Measurements from ENCODE around the gene SRSF7. TPM values are rescaled to one million over a fixed set of nuclear protein-coding genes. Genes with fewer than 3 reads are reported as not detected.
"Not testable (repeated sequence)": the region's sequence is repeated elsewhere in the genome, so short reads cannot be mapped to it uniquely, and the experiment has no call there.

Gene SRSF7
- polyA plus RNA-seq, 1 donor (not counting 4 experiments of a cell fraction or from before 2014, with no cell fraction given): 316 TPM

- TF ChIP-seq CTCF (optimal IDR thresholded peaks at IDR 0.05 in 1 of 3, IDR thresholded peaks at IDR 0.05 in 1 of 3, conservative IDR thresholded peaks at IDR 0.05 in 1 of 3; ENCODE audit: extremely low read depth in 1 of 3, insufficient read depth in 2 of 3, low read length in 3 of 3) (no peak), EZH2 (IDR thresholded peaks at IDR 0.05; ENCODE audit: low read length) (no peak)
- Histone ChIP-seq H3K27ac (ENCODE audit: control insufficient read depth, insufficient read depth, low read length) (no peak overlapping the region), H3K36me3 (ENCODE audit: control insufficient read depth in 2 of 2, extremely low read depth in 1 of 2, insufficient read depth in 2 of 2, low read length in 2 of 2) (no peaks in the 10 kb centered on the region), H3K4me3 (ENCODE audit: control insufficient read depth in 2 of 3, extremely low read depth in 1 of 3, insufficient read depth in 2 of 3, low read depth in 1 of 3, low read length in 3 of 3) (no peak overlapping the region), H3K4me2 (ENCODE audit: control insufficient read depth, extremely low read depth, insufficient read depth, low read depth, low read length) (no peak overlapping the region), H3K27me3 (ENCODE audit: control insufficient read depth, extremely low read depth, insufficient read depth, low read length) (no peaks in the 10 kb centered on the region), H3K4me1 (ENCODE audit: control insufficient read depth, extremely low read depth, insufficient read depth, low read length) (no peaks in the 10 kb centered on the region), H3K9me1 (ENCODE audit: control insufficient read depth, extremely low read depth, insufficient read depth, low read length) (no peaks in the 10 kb centered on the region), H4K20me1 (ENCODE audit: control insufficient read depth, extremely low read depth, insufficient read depth, low read length) (no peaks in the 10 kb centered on the region), H3K9ac (ENCODE audit: control insufficient read depth, extremely low read depth, insufficient read depth, low read length) (no peak overlapping the region), H3K79me2 (ENCODE audit: control insufficient read depth, insufficient read depth, low read length) (no peaks in the 10 kb centered on the region), H2AFZ (ENCODE audit: control insufficient read depth, low read length) (no peak overlapping the region), H3K9me3 (ENCODE audit: control insufficient read depth, low read depth, low read length) (no peaks in the 10 kb centered on the region)
- FAIRE-seq (no peak), DNase-seq (ENCODE audit: low read depth, low spot score) (no peak)
- dilution Hi-C loops (cut with MboI; ENCODE audit: extremely low pct_ligation_motif_present, low sequenced_read_pairs): loop anchor here (25.0 kb wide), 1 partner anchor 97 kb away; the partner anchor contains the start of gene HNRNPLL
Measured at GRCh38 chr2:38708900-38709566, 42.1 kb downstream of the SRSF7 start.

GRCh38 chr2:38708491-38708890, 42.7 kb downstream of the SRSF7 start:
- not testable (repeated sequence) for H3K79me2 ChIP-seq (ENCODE audit: control insufficient read depth, insufficient read depth, low read length); H3K9ac ChIP-seq (ENCODE audit: control insufficient read depth, extremely low read depth, insufficient read depth, low read length); H3K4me2 ChIP-seq (ENCODE audit: control insufficient read depth, extremely low read depth, insufficient read depth, low read depth, low read length); H3K9me1 ChIP-seq (ENCODE audit: control insufficient read depth, extremely low read depth, insufficient read depth, low read length); H3K4me3 ChIP-seq (ENCODE audit: control insufficient read depth in 2 of 3, extremely low read depth in 1 of 3, insufficient read depth in 2 of 3, low read depth in 1 of 3, low read length in 3 of 3); H3K27me3 ChIP-seq (ENCODE audit: control insufficient read depth, extremely low read depth, insufficient read depth, low read length); H2AFZ ChIP-seq (ENCODE audit: control insufficient read depth, low read length); H4K20me1 ChIP-seq (ENCODE audit: control insufficient read depth, extremely low read depth, insufficient read depth, low read length); DNase-seq (ENCODE audit: low read depth, low spot score); H3K4me1 ChIP-seq (ENCODE audit: control insufficient read depth, extremely low read depth, insufficient read depth, low read length); FAIRE-seq; H3K36me3 ChIP-seq (ENCODE audit: control insufficient read depth in 2 of 2, extremely low read depth in 1 of 2, insufficient read depth in 2 of 2, low read length in 2 of 2); H3K9me3 ChIP-seq (ENCODE audit: control insufficient read depth, low read depth, low read length); H3K27ac ChIP-seq (ENCODE audit: control insufficient read depth, insufficient read depth, low read length)
- dilution Hi-C loops (cut with MboI; ENCODE audit: extremely low pct_ligation_motif_present, low sequenced_read_pairs): loop anchor here (25.0 kb wide), 1 partner anchor 96 kb away; the partner anchor contains the start of gene HNRNPLL

Data from keratinocyte (primary cell).